HG03175 (cell line): ENCODE measurements around the gene STARD3.

Experiments
- ATAC-seq: cut with Tn5 transposase; IDR thresholded peaks from one replicate; pipeline ENCODE4 v1.9.1; 2021; ENCODE audit warnings: mild to moderate bottlenecking, moderate library complexity; ENCODE audit not compliant: unreplicated experiment

The STARD3 gene

GRCh38 chr17:39634384-39634871, 2.5 kb upstream of the STARD3 start:
- ATAC-seq: no peak

GRCh38 chr17:39635614-39636176, 1.2 kb upstream of the STARD3 start:
- no peak for ATAC-seq

- peak; percentile 2 for ATAC-seq
These were observed 387 bp upstream of the STARD3 start for GRCh38 chr17:39636587-39636926.

GRCh38 chr17:39638317-39638716, 1.4 kb downstream of the STARD3 start:
- ATAC-seq: no peak

- no peak for ATAC-seq
These were observed 2.1 kb downstream of the STARD3 start for GRCh38 chr17:39639043-39639442.

- no peak for ATAC-seq
These were observed 2.9 kb downstream of the STARD3 start for GRCh38 chr17:39639566-39640458.

GRCh38 chr17:39640591-39641031, 3.7 kb downstream of the STARD3 start:
- no peak for ATAC-seq

GRCh38 chr17:39641097-39641496, 4.2 kb downstream of the STARD3 start:
- no peak for ATAC-seq

GRCh38 chr17:39641883-39642282, 4.9 kb downstream of the STARD3 start:
- ATAC-seq: no peak

GRCh38 chr17:39642291-39643074, 5.5 kb downstream of the STARD3 start:
- no peak for ATAC-seq

GRCh38 chr17:39643271-39643670, 6.3 kb downstream of the STARD3 start:
- ATAC-seq: no peak

GRCh38 chr17:39647256-39647655, 10.3 kb downstream of the STARD3 start:
- ATAC-seq: no peak

- no peak for ATAC-seq
These were observed 11.8 kb downstream of the STARD3 start for GRCh38 chr17:39648616-39649366.

- no peak for ATAC-seq
These were observed 13.2 kb downstream of the STARD3 start for GRCh38 chr17:39650121-39650579.

GRCh38 chr17:39651923-39652586, 15.1 kb downstream of the STARD3 start:
- no peak for ATAC-seq

GRCh38 chr17:39652587-39653315, 15.8 kb downstream of the STARD3 start:
- ATAC-seq: no peak

- no peak for ATAC-seq
These were observed 16.3 kb downstream of the STARD3 start for GRCh38 chr17:39653316-39653661.

GRCh38 chr17:39653662-39654331, 16.9 kb downstream of the STARD3 start:
- no peak for ATAC-seq

- no peak for ATAC-seq
These were observed 18.2 kb downstream of the STARD3 start for GRCh38 chr17:39655105-39655504.
